Measurements from ENCODE around the gene NDRG4. TPM values are rescaled to one million over a fixed set of nuclear protein-coding genes. Genes with fewer than 3 reads are reported as not detected.

Gene NDRG4
- total and polyA plus RNA-seq, 2 donors (not counting 3 experiments of a cell fraction or from before 2014, with no cell fraction given) = 35.8 to 74.3 TPM

DNA sequence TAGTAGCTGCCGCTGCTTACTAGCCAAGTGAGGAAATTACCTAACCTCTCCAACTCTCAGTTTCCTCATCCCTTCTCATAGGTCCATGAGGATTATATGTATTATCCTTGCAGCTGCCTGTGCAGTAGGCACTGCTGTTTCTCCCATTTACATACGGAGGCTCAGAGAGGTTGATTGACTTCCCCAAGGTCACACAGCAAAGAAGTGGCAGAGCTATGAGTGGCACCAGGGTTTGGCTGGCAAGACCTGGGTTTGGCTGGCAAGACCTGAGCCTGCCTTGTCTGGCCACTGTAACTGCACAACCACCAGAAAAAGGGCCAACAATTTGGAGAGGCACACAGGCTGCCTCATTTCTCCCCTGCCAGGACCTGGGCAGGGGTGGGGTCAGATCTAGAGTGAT, 2.5 kb upstream of the NDRG4 start:
- Histone ChIP-seq H2AFZ (ENCODE audit: low read depth, low read length) (no peak overlapping the region), H3K4me1 (ENCODE audit: control insufficient read depth, extremely low read depth, insufficient read depth, low read length) (no peaks in the 10 kb centered on the region), H3K4me3 (replicated peaks in 1 of 3; ENCODE audit: insufficient read depth in 1 of 3, low read depth in 1 of 3, low read length in 3 of 3) (no peak overlapping the region), H3K4me2 (ENCODE audit: insufficient read depth, low read length) (no peak overlapping the region), H3K79me2 (ENCODE audit: control insufficient read depth, insufficient read depth, low read length) (no peaks in the 10 kb centered on the region), H3K9ac (replicated peaks; ENCODE audit: extremely low read depth, insufficient read depth, low read length) (no peak overlapping the region), H3K27ac (ENCODE audit: insufficient read depth, low read depth, low read length) (no peak overlapping the region), H4K20me1 (replicated peaks; ENCODE audit: control insufficient read depth, extremely low read depth, insufficient read depth, low read length) (no peaks in the 10 kb centered on the region), H3K9me1 (replicated peaks; ENCODE audit: control insufficient read depth, extremely low read depth, insufficient read depth, low read length) (no peaks in the 10 kb centered on the region), H3K9me3 (replicated peaks; ENCODE audit: control insufficient read depth, insufficient read depth, low read length) (no peaks in the 10 kb centered on the region), H3K36me3 (ENCODE audit: control insufficient read depth in 2 of 2, extremely low read depth in 1 of 2, insufficient read depth in 2 of 2, low read length in 2 of 2) (peaks cover 0 to 5% of the 10 kb centered on the region in 2 experiments), H3K27me3 (ENCODE audit: control insufficient read depth in 2 of 2, insufficient read depth in 2 of 2, low read length in 2 of 2) (no peaks in the 10 kb centered on the region)
- no peak for FAIRE-seq
- intact Hi-C loops (cut with micrococcal nuclease) (loop anchor here (5.0 kb wide), 1 partner anchor 260 kb away; no protein-coding TSS in a partner anchor), dilution Hi-C loops (cut with MboI; ENCODE audit: extremely low pct_ligation_motif_present, low sequenced_read_pairs) (no loop called here)
- no TSS peak for BruUV-seq (replicated peaks)
- CTCF ChIA-PET = no interaction called here
- no peak for DNase-seq (ENCODE audit: low read depth, low spot score)
- POLR2A ChIA-PET = no interaction called here
- TF ChIP-seq, protein P1, sequence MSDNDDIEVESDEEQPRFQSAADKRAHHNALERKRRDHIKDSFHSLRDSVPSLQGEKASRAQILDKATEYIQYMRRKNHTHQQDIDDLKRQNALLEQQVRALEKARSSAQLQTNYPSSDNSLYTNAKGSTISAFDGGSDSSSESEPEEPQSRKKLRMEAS (IDR thresholded peaks at IDR 0.05; ENCODE audit: insufficient read depth, insufficient read length) = no peak
- TF ChIP-seq EZH2 (IDR thresholded peaks at IDR 0.05; ENCODE audit: borderline replicate concordance, low read depth, low read length, severe bottlenecking) (no peak), MYC (IDR thresholded peaks at IDR 0.05; ENCODE audit: low read depth, low read length) (no peak), JUN (IDR thresholded peaks at IDR 0.05; ENCODE audit: borderline replicate concordance, insufficient read depth, insufficient read length, low read depth) (no peak), GATA2 (IDR thresholded peaks at IDR 0.05; ENCODE audit: insufficient read depth, insufficient read length, low read depth, low read length) (no peak), FOS (IDR thresholded peaks at IDR 0.05; ENCODE audit: borderline replicate concordance, insufficient read depth, low read length) (no peak), POLR2A (IDR thresholded peaks at IDR 0.05; ENCODE audit: low read depth, low read length) (no peak), POLR2AphosphoS5 (IDR thresholded peaks at IDR 0.05; ENCODE audit: insufficient read depth, low read depth, low read length) (no peak)
- TF ChIP-seq, protein P2, sequence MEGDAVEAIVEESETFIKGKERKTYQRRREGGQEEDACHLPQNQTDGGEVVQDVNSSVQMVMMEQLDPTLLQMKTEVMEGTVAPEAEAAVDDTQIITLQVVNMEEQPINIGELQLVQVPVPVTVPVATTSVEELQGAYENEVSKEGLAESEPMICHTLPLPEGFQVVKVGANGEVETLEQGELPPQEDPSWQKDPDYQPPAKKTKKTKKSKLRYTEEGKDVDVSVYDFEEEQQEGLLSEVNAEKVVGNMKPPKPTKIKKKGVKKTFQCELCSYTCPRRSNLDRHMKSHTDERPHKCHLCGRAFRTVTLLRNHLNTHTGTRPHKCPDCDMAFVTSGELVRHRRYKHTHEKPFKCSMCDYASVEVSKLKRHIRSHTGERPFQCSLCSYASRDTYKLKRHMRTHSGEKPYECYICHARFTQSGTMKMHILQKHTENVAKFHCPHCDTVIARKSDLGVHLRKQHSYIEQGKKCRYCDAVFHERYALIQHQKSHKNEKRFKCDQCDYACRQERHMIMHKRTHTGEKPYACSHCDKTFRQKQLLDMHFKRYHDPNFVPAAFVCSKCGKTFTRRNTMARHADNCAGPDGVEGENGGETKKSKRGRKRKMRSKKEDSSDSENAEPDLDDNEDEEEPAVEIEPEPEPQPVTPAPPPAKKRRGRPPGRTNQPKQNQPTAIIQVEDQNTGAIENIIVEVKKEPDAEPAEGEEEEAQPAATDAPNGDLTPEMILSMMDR (IDR thresholded peaks at IDR 0.05; ENCODE audit: extremely low read depth in 1 of 2, insufficient read depth in 1 of 2, low read depth in 1 of 2, low read length in 2 of 2) = no peak

Measured in endothelial cell of umbilical vein (primary cell).